Calu3 (cell line): ENCODE data around the gene NUDT22. TPM values are rescaled to one million over a fixed set of nuclear protein-coding genes. Genes with fewer than 3 reads are reported as not detected.

ENCODE experiments used
- BruUV-seq: library from RNA; stranded (reverse); fragments of 400-500 nt; replicated peaks from 2 replicates; lab custom pipeline; 2021; lab: Mats Ljungman, UMichigan
- CTCF ChIA-PET: fragments of 300-600 bp; sonication (Branson Sonifier 250); formaldehyde crosslinking; loops from one replicate; lab custom pipeline; 2022; ENCODE audit warnings: antibody characterized with exemption; lab: Charles Lee
- DNase-seq: peaks from one replicate; pipeline ENCODE4 v3.0.0; 2022
- H3K27ac Mint-ChIP-seq: one replicate; pipeline ENCODE4 v1.8.0; 2022; ENCODE audit warnings: mixed read lengths; ENCODE audit not compliant: unreplicated experiment
- H3K27me3 Mint-ChIP-seq: one replicate; pipeline ENCODE4 v1.8.0; 2022; ENCODE audit warnings: mixed read lengths; ENCODE audit not compliant: unreplicated experiment
- H3K36me3 Mint-ChIP-seq: one replicate; pipeline ENCODE4 v1.8.0; 2022; ENCODE audit warnings: mild to moderate bottlenecking, moderate library complexity, mixed read lengths; ENCODE audit not compliant: insufficient read depth, unreplicated experiment
- H3K4me1 Mint-ChIP-seq: one replicate; pipeline ENCODE4 v1.8.0; 2022; ENCODE audit warnings: mild to moderate bottlenecking, low read depth, mixed read lengths; ENCODE audit not compliant: unreplicated experiment
- H3K4me3 Mint-ChIP-seq: one replicate; pipeline ENCODE4 v1.8.0; 2022; ENCODE audit warnings: mild to moderate bottlenecking, low read depth, moderate library complexity, mixed read lengths; ENCODE audit not compliant: unreplicated experiment
- H3K9me3 Mint-ChIP-seq: one replicate; pipeline ENCODE4 v1.8.0; 2022; ENCODE audit warnings: low read depth, mixed read lengths; ENCODE audit not compliant: unreplicated experiment
- intact Hi-C: fragments of 100-400 bp; cut with micrococcal nuclease; formaldehyde crosslinking; loops from one replicate; pipeline ENCODE4 v1.10.0; 2022; ENCODE audit not compliant: unreplicated experiment
- total RNA-seq: library from RNA; stranded (reverse); gene quantifications from 2 replicates; pipeline ENCODE4 v1.2.3, GENCODE V29; 2022
- TF ChIP-seq, protein P1 (sequence below): fragments of 200-600 bp; IDR thresholded peaks from one replicate; pipeline ENCODE4 v1.8.0; 2022; ENCODE audit warnings: antibody characterized with exemption; ENCODE audit not compliant: unreplicated experiment

The NUDT22 gene
- total RNA-seq, 1 experiment from 2014 or later: 58.7 TPM

DNA sequence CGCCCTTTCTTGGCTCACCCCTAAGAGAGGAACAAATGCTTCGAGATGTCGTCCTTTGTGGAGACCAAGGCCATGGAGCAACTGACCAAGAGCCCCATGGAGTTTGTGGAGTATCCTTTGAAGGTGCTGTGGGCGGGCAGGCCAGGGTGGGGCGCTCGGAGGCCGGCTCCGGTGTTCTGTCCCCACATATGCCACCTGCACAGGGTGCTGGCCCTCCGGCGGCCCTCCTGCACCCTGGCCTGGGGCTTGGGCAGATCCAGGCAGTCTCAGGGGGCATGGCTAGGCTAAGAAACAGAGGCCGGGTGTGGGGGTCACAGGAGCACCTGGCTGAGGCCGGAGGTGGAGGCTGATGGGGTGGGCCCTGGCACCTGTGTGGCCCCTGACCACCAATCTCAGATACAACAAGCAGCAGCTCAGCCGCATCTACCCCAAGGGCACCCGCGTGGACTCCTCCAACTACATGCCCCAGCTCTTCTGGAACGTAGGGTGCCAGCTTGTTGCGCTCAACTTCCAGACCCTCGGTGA, 35.5 kb downstream of the NUDT22 start:
- H3K4me3 Mint-ChIP-seq: no peak overlapping the region
- no TSS peak for BruUV-seq
- H3K27ac Mint-ChIP-seq: no peak overlapping the region
- H3K4me1 Mint-ChIP-seq: no peaks in the 10 kb centered on the region
- H3K9me3 Mint-ChIP-seq: no peaks in the 10 kb centered on the region
- DNase-seq: no peak
- no peaks in the 10 kb centered on the region for H3K27me3 Mint-ChIP-seq
- TF ChIP-seq, protein P1, sequence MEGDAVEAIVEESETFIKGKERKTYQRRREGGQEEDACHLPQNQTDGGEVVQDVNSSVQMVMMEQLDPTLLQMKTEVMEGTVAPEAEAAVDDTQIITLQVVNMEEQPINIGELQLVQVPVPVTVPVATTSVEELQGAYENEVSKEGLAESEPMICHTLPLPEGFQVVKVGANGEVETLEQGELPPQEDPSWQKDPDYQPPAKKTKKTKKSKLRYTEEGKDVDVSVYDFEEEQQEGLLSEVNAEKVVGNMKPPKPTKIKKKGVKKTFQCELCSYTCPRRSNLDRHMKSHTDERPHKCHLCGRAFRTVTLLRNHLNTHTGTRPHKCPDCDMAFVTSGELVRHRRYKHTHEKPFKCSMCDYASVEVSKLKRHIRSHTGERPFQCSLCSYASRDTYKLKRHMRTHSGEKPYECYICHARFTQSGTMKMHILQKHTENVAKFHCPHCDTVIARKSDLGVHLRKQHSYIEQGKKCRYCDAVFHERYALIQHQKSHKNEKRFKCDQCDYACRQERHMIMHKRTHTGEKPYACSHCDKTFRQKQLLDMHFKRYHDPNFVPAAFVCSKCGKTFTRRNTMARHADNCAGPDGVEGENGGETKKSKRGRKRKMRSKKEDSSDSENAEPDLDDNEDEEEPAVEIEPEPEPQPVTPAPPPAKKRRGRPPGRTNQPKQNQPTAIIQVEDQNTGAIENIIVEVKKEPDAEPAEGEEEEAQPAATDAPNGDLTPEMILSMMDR: no peak
- peaks cover 38% of the 10 kb centered on the region for H3K36me3 Mint-ChIP-seq
- CTCF ChIA-PET: no interaction called here
- intact Hi-C loops: no loop called here

DNA sequence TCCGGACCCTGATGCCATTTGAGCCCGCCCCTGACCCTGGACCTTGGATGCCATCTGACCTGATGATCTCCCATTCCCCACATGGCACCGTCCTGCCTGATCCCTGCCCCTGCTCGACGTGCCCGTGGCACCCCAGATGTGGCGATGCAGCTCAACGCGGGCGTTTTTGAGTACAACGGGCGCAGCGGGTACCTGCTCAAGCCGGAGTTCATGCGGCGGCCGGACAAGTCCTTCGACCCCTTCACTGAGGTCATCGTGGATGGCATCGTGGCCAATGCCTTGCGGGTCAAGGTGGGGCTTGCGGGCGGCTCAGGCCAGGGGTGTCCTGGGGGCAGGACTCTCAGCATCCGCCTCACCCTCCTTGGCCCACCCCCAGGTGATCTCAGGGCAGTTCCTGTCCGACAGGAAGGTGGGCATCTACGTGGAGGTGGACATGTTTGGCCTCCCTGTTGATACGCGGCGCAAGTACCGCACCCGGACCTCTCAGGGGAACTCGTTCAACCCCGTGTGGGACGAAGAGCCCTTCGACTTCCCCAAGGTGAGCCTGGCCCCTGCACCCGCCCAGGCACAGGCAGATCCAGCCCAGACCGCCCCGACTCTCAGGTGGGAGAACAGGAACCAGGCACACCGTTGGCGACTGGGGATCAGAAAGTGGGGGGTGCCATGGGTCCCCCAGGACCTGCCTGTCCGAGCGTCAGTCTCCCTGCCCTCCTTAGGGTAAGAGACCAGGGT, 36.4 kb downstream of the NUDT22 start:
- BruUV-seq: no TSS peak
- no peaks in the 10 kb centered on the region for H3K27me3 Mint-ChIP-seq
- CTCF ChIA-PET: interaction anchor here (1.0 kb wide), 1 partner anchor 41 kb away, joined by 3 read pairs; no protein-coding TSS in a partner anchor
- no peak overlapping the region for H3K27ac Mint-ChIP-seq
- H3K9me3 Mint-ChIP-seq: no peaks in the 10 kb centered on the region
- H3K4me3 Mint-ChIP-seq: no peak overlapping the region
- TF ChIP-seq, protein P1: no peak
- no peaks in the 10 kb centered on the region for H3K4me1 Mint-ChIP-seq
- DNase-seq: no peak
- intact Hi-C loops: no loop called here
- peaks cover 39% of the 10 kb centered on the region for H3K36me3 Mint-ChIP-seq

DNA sequence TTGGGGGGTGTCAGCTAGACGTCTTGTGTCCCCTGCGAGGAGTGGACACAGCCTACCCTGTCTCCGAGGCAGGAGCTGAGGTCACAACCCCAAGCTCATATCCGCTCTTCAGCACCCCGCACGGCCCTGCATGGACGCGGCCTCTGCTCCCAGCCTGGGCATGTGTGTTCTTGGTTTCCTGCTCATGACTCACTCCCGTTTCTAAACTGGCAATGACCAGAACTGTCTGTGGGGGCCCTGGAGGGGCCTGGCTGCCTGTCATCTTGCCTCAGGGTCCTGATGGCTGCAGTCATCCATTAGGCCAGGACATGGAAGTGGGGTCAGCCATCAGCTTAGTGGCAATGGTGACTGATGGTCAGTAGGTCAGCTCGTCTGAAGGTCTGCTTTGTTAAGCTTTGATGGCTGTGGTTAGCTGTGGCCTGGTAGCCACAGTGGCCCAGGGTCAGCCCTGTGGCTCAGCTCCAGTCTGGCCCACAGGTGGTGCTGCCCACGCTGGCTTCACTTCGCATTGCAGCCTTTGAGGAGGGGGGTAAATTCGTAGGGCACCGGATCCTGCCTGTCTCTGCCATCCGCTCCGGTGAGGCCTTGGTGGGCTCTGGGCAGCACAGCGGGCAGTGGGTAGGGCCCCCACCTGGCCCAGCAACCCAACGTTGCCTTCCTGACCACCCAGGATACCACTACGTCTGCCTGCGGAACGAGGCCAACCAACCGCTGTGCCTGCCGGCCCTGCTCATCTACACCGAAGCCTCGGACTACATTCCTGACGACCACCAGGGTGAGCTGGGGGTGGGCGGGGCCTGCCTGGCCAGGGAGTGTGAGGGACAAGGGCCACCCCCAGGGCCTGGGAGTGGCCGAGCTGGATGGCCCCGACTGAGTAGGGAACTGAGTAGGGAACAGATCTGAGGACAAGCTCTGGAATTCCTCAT, 37.2 kb downstream of the NUDT22 start:
- H3K27me3 Mint-ChIP-seq: no peaks in the 10 kb centered on the region
- no peaks in the 10 kb centered on the region for H3K9me3 Mint-ChIP-seq
- no peak overlapping the region for H3K27ac Mint-ChIP-seq
- TF ChIP-seq, protein P1: no peak
- CTCF ChIA-PET: interaction anchor here (1.0 kb wide), 1 partner anchor 41 kb away, joined by 3 read pairs; no protein-coding TSS in a partner anchor
- DNase-seq: no peak
- peaks cover 44% of the 10 kb centered on the region for H3K36me3 Mint-ChIP-seq
- BruUV-seq: no TSS peak
- no peak overlapping the region for H3K4me3 Mint-ChIP-seq
- peaks cover 7% of the 10 kb centered on the region for H3K4me1 Mint-ChIP-seq
- intact Hi-C loops: no loop called here

DNA sequence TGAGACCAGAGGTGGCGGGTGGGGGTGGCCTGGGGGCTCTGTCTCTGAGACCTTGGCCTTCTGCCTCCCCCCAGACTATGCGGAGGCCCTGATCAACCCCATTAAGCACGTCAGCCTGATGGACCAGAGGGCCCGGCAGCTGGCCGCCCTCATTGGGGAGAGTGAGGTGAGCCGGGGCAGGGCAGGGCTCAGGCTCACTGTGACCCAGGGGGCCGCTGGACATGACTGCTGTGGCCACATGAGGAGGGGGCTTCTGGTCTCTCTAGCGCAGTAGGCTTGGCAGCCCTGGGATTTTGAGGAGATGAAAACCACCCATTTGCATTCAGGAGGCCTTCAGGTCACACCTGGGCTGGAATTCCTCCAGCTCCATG, 37.9 kb downstream of the NUDT22 start:
- Mint-ChIP-seq H3K9me3 (no peaks in the 10 kb centered on the region), H3K27me3 (no peaks in the 10 kb centered on the region), H3K27ac (no peak overlapping the region), H3K36me3 (peaks cover 48% of the 10 kb centered on the region), H3K4me1 (peaks cover 13% of the 10 kb centered on the region), H3K4me3 (no peak overlapping the region)
- DNase-seq: no peak
- CTCF ChIA-PET: no interaction called here
- TF ChIP-seq, protein P1: no peak
- intact Hi-C loops: no loop called here
- BruUV-seq: no TSS peak
